Astrocyte (in vitro differentiated cells and primary cell): ENCODE results near the gene SPATA2.

Experiments
- CTCF ChIP-seq: IDR thresholded peaks from 2 replicates; pipeline ENCODE4 v1.5.1; 2011; ENCODE audit warnings: low read depth, mild to moderate bottlenecking, inconsistent platforms, low read length, moderate library complexity; ENCODE audit not compliant: insufficient read depth
- EZH2 ChIP-seq: IDR thresholded peaks from 2 replicates; pipeline ENCODE4 v1.6.1; 2012; ENCODE audit warnings: mild to moderate bottlenecking, low read length, inconsistent platforms; ENCODE audit not compliant: insufficient read depth

- peak; percentile 89 for TF ChIP-seq CTCF
- no peak for TF ChIP-seq EZH2
These were observed 26.9 kb downstream of the SPATA2 start for GRCh38 chr20:49888212-49889000.
